Hepatocyte (in vitro differentiated cells): ENCODE measurements around the gene TBC1D1.

Source experiments
- EZH2 ChIP-seq: fragments of 200-600 bp; sonication (generic); IDR thresholded peaks from 2 replicates; pipeline ENCODE4 v1.6.1; 2016; ENCODE audit warnings: antibody characterized with exemption, mild to moderate bottlenecking, borderline replicate concordance
- EZH2phosphoT487 ChIP-seq: fragments of 200-600 bp; sonication (generic); IDR thresholded peaks from one replicate; pipeline ENCODE4 v1.6.1; 2018; ENCODE audit warnings: antibody characterized with exemption, mild to moderate bottlenecking, low read depth, moderate library complexity; ENCODE audit not compliant: unreplicated experiment, severe bottlenecking
- TF ChIP-seq, protein P1 (sequence below): fragments of 200-600 bp; sonication (generic); IDR thresholded peaks from 2 replicates; pipeline ENCODE4 v1.5.1; 2016; ENCODE audit warnings: antibody characterized with exemption, mild to moderate bottlenecking; ENCODE audit not compliant: poor library complexity

DNA sequence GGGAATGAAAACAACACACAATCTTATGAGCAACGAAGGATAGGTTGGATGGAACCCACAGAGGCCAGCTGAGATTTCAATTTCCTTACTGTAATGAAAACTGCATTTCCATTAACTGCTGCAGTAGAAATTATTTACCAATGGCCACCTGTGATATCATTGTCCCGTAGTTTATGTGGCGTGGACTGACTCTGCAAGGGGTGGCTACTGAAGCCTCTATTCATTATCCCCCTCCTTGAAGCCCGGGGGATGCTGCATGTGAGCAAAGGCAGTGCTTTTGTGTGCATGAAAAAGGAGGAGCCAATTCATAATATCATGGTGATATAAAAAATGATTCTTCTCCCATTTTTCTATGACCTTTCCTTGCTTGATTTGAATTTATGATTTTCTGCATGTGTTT is 277.1 kb downstream of the TBC1D1 start:
- TF ChIP-seq, protein P1, sequence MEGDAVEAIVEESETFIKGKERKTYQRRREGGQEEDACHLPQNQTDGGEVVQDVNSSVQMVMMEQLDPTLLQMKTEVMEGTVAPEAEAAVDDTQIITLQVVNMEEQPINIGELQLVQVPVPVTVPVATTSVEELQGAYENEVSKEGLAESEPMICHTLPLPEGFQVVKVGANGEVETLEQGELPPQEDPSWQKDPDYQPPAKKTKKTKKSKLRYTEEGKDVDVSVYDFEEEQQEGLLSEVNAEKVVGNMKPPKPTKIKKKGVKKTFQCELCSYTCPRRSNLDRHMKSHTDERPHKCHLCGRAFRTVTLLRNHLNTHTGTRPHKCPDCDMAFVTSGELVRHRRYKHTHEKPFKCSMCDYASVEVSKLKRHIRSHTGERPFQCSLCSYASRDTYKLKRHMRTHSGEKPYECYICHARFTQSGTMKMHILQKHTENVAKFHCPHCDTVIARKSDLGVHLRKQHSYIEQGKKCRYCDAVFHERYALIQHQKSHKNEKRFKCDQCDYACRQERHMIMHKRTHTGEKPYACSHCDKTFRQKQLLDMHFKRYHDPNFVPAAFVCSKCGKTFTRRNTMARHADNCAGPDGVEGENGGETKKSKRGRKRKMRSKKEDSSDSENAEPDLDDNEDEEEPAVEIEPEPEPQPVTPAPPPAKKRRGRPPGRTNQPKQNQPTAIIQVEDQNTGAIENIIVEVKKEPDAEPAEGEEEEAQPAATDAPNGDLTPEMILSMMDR = no peak
- no peak for TF ChIP-seq EZH2phosphoT487
- no peak for TF ChIP-seq EZH2
